ENCODE data around the gene DOC2A. TPM values are rescaled to one million over a fixed set of nuclear protein-coding genes. Genes with fewer than 3 reads are reported as not detected.
"Not testable (repeated sequence)": the region's sequence is repeated elsewhere in the genome, so short reads cannot be mapped to it uniquely, and the experiment has no call there.

DOC2A gene
- total RNA-seq, 1 donor from 2014 or later, result 6.9 TPM

DNA sequence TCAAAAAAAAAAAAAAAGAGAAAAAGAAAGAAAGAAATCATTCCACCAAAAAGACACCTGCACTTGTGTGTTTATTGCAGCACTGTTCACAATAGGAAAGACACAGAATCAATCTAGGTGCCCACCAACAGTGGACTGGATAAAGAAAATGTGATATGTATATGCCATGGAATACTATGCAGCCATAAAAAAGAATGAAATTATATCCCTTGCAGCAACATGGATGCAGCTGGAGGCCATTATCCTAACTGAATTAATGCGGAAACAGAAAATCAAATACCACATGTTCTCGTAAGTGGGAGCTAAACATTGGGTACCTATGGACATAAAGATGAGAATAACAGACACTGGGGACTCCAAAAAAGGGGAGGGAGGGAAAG lies 6.4 kb upstream of the DOC2A start:
- no peak for DNase-seq (ENCODE audit: extremely low spot score, unreplicated experiment)
- Mint-ChIP-seq H3K4me3 (no peak overlapping the region), H3K27me3 (peaks cover 21% of the 10 kb centered on the region), H3K9me3 (no peaks in the 10 kb centered on the region), H3K27ac (no peak overlapping the region), H3K4me1 (ENCODE audit: unreplicated experiment) (peaks cover 5% of the 10 kb centered on the region), H3K36me3 (no peaks in the 10 kb centered on the region)
- no peak for TF ChIP-seq CTCF (conservative IDR thresholded peaks at IDR 0.05)

DNA sequence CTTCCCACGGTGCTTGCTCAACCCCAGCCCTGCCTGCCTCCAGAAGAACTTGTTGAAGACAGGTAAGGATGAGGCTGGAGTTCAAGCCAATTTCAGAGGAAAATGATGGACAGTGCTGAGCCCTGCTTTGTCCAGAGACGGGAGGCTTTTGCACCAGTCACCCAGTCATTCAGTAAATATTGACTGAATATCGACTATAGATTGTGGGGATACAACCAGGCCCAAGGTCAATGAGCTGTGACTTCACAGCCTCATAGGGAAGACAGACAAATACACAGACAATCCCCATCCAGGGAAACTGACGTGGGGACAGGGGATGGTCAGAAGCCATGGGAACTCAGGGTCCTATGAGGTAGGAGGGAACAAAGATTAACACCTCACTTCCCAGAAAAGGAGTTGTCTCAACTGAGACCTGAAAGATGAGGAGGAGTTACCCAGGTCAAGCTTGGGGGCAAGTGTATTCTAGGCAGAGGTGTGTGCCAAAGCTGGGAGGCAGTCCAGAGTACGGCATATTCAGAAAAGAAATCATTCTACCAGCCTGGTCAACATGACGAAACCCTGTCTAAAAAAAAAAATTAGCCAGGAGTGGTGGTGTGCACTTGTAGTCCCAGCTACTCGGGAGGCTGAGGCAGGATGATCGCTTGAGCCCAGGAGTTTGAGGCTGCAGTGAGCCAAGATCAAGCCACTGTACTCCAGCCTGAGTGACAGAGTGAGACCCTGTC lies 5.9 kb upstream of the DOC2A start:
- Mint-ChIP-seq H3K27ac (no peak overlapping the region), H3K9me3 (no peaks in the 10 kb centered on the region), H3K4me3 (no peak overlapping the region), H3K4me1 (ENCODE audit: unreplicated experiment) (peaks cover 9% of the 10 kb centered on the region), H3K27me3 (peaks cover 27% of the 10 kb centered on the region), H3K36me3 (no peaks in the 10 kb centered on the region)
- no peak for TF ChIP-seq CTCF (conservative IDR thresholded peaks at IDR 0.05)
- no peak for DNase-seq (ENCODE audit: extremely low spot score, unreplicated experiment)

GRCh38 chr16:30015450-30015849 lies 4.6 kb upstream of the DOC2A start:
- H3K36me3 Mint-ChIP-seq; H3K4me3 Mint-ChIP-seq; H3K9me3 Mint-ChIP-seq; H3K27ac Mint-ChIP-seq; H3K4me1 Mint-ChIP-seq (ENCODE audit: unreplicated experiment); DNase-seq (ENCODE audit: extremely low spot score, unreplicated experiment): not testable (repeated sequence)
- H3K27me3 Mint-ChIP-seq, result peaks cover 23% of the 10 kb centered on the region

GRCh38 chr16:30012598-30012997 lies 1.8 kb upstream of the DOC2A start:
- H3K27me3 Mint-ChIP-seq, result peaks cover 34% of the 10 kb centered on the region
- not testable (repeated sequence) for H3K4me3 Mint-ChIP-seq; H3K9me3 Mint-ChIP-seq; DNase-seq (ENCODE audit: extremely low spot score, unreplicated experiment); H3K27ac Mint-ChIP-seq; H3K4me1 Mint-ChIP-seq (ENCODE audit: unreplicated experiment); H3K36me3 Mint-ChIP-seq

- H3K27ac Mint-ChIP-seq, result no peak overlapping the region
- no peak for DNase-seq (ENCODE audit: extremely low spot score, unreplicated experiment)
- H3K36me3 Mint-ChIP-seq, result no peaks in the 10 kb centered on the region
- peak overlapping the region; percentile 92 for H3K4me3 Mint-ChIP-seq
- no peak for TF ChIP-seq CTCF (conservative IDR thresholded peaks at IDR 0.05)
- H3K9me3 Mint-ChIP-seq, result no peaks in the 10 kb centered on the region
- peaks cover 34% of the 10 kb centered on the region for H3K27me3 Mint-ChIP-seq
- H3K4me1 Mint-ChIP-seq (ENCODE audit: unreplicated experiment), result peaks cover 4% of the 10 kb centered on the region
Observed at GRCh38 chr16:30011714-30012504, 1.1 kb upstream of the DOC2A start.

DNA sequence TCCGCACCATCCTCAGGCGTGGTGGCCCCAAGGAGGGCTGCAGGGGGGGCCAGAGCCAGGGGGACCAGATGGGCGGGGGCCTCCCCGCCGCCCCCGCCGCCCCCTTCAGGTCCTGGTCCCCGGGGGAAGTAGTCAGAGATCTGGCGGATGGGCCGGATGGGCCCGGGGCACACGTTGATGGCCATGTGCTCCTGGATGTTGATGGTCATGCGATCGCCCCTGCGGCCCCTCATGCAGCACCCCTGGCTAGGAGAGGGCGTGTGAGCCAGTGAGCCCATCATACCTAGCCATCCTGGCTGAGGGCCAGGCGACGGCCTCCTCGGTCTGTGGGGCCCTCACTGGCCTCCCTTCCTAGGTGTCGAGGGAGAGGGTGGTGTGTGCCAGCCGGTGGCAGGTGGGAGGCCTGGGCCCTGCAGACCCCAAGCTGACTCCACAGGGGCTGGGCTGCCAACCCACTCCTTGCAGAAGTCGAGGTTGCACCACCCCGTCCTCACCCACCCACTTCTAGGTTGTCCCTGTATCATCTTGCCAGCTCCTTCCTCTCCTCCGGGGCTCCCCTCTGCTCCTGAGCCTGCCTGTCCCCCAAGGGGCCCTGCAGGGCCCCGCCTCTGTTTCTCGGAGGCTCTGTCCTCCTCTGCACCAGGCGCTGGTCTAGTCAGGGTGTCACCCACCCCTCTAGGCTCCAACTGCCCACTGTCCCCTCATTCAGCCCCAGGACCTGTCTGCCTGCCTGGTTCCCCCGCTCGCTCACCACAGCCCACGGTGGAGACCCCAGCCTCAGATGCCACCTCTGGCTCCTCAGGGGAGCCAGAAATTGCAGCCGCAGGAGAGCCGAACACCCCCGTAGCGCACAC lies 610 bp downstream of the DOC2A start:
- Mint-ChIP-seq H3K36me3 (no peaks in the 10 kb centered on the region), H3K4me1 (ENCODE audit: unreplicated experiment) (peaks cover 4% of the 10 kb centered on the region), H3K27me3 (peaks cover 29% of the 10 kb centered on the region), H3K9me3 (no peaks in the 10 kb centered on the region), H3K27ac (no peak overlapping the region), H3K4me3 (peak overlapping the region; percentile 77)
- no peak for TF ChIP-seq CTCF (conservative IDR thresholded peaks at IDR 0.05)
- no peak for DNase-seq (ENCODE audit: extremely low spot score, unreplicated experiment)

All from type B pancreatic cell (in vitro differentiated cells).